ENCODE results near the gene AGAP1. TPM values are rescaled to one million over a fixed set of nuclear protein-coding genes. Genes with fewer than 3 reads are reported as not detected.

AGAP1 gene
- total RNA-seq, 1 donor from 2014 or later = 43.8 TPM

DNA sequence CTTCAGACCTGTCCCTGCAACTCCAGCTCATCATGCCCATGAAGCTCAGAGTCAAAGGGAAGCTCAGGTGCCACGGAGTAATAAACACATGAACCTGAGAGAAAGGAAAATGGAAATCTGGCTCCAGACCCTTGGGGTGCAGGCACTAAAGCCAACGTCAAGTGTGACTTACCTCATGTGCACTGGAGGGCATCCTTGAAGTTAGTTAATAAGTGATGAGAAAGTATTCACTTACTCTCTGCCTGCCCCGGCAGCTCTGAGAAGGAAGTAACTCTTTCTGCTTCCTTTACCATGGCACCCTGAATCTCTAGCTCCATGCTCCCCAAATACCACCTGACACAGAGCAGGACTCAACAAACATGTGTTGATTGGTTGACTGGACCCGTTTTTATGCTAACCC lies 21.4 kb upstream of the AGAP1 start:
- no peak for TF ChIP-seq CTCF (IDR thresholded peaks at IDR 0.05)
- H3K27ac Mint-ChIP-seq (ENCODE audit: unreplicated experiment) = no peak overlapping the region
- peaks cover 16% of the 10 kb centered on the region for H3K27me3 Mint-ChIP-seq (ENCODE audit: unreplicated experiment)

GRCh38 chr2:235478609-235479008 lies 15.2 kb upstream of the AGAP1 start:
- TF ChIP-seq CTCF (IDR thresholded peaks at IDR 0.05) = no peak
- Mint-ChIP-seq H3K4me3 (ENCODE audit: unreplicated experiment) (no peak overlapping the region), H3K27ac (ENCODE audit: unreplicated experiment) (no peak overlapping the region), H3K27me3 (ENCODE audit: unreplicated experiment) (peaks cover 10% of the 10 kb centered on the region), H3K36me3 (ENCODE audit: unreplicated experiment) (no peaks in the 10 kb centered on the region), H3K9me3 (ENCODE audit: unreplicated experiment) (peaks cover 10% of the 10 kb centered on the region), H3K4me1 (ENCODE audit: unreplicated experiment) (no peaks in the 10 kb centered on the region)
- DNase-seq (ENCODE audit: extremely low spot score, unreplicated experiment) = no peak

More for the DNA sequence above, 21.4 kb upstream of the AGAP1 start:
- no peaks in the 10 kb centered on the region for H3K36me3 Mint-ChIP-seq (ENCODE audit: unreplicated experiment)
- no peak for DNase-seq (ENCODE audit: extremely low spot score, unreplicated experiment)
- no peak overlapping the region for H3K4me3 Mint-ChIP-seq (ENCODE audit: unreplicated experiment)
- peaks cover 15% of the 10 kb centered on the region for H3K4me1 Mint-ChIP-seq (ENCODE audit: unreplicated experiment)
- peaks cover 10% of the 10 kb centered on the region for H3K9me3 Mint-ChIP-seq (ENCODE audit: unreplicated experiment)

GRCh38 chr2:235479604-235480003 lies 14.2 kb upstream of the AGAP1 start:
- no peak for TF ChIP-seq CTCF (IDR thresholded peaks at IDR 0.05)
- H3K9me3 Mint-ChIP-seq (ENCODE audit: unreplicated experiment) = peaks cover 10% of the 10 kb centered on the region
- H3K4me3 Mint-ChIP-seq (ENCODE audit: unreplicated experiment) = no peak overlapping the region
- H3K36me3 Mint-ChIP-seq (ENCODE audit: unreplicated experiment) = no peaks in the 10 kb centered on the region
- no peak overlapping the region for H3K27ac Mint-ChIP-seq (ENCODE audit: unreplicated experiment)
- no peaks in the 10 kb centered on the region for H3K4me1 Mint-ChIP-seq (ENCODE audit: unreplicated experiment)
- DNase-seq (ENCODE audit: extremely low spot score, unreplicated experiment) = no peak
- H3K27me3 Mint-ChIP-seq (ENCODE audit: unreplicated experiment) = peaks cover 15% of the 10 kb centered on the region

DNA sequence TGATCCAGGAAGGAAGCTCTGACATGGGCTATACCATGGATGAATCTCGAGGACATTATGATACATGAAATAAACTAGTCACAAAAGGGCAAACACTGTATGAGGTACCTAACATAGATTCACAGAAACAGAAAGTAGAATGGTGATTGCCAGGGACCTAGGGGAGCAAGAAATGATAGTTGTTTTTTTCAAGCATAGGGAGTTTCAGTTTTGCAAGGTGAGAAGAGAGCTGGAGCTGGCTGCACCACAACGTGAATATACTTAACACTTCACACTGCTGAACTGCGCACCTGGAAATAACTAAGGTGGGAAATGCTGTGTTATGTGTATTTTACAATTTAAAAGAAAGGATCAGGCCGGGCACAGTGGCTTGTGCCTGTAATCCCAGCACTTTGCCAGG lies 13.2 kb upstream of the AGAP1 start:
- Mint-ChIP-seq H3K27me3 (ENCODE audit: unreplicated experiment) (peaks cover 20% of the 10 kb centered on the region), H3K4me3 (ENCODE audit: unreplicated experiment) (no peak overlapping the region), H3K36me3 (ENCODE audit: unreplicated experiment) (no peaks in the 10 kb centered on the region), H3K9me3 (ENCODE audit: unreplicated experiment) (peaks cover 4% of the 10 kb centered on the region), H3K4me1 (ENCODE audit: unreplicated experiment) (no peaks in the 10 kb centered on the region), H3K27ac (ENCODE audit: unreplicated experiment) (no peak overlapping the region)
- no peak for TF ChIP-seq CTCF (IDR thresholded peaks at IDR 0.05)
- DNase-seq (ENCODE audit: extremely low spot score, unreplicated experiment) = no peak

DNA sequence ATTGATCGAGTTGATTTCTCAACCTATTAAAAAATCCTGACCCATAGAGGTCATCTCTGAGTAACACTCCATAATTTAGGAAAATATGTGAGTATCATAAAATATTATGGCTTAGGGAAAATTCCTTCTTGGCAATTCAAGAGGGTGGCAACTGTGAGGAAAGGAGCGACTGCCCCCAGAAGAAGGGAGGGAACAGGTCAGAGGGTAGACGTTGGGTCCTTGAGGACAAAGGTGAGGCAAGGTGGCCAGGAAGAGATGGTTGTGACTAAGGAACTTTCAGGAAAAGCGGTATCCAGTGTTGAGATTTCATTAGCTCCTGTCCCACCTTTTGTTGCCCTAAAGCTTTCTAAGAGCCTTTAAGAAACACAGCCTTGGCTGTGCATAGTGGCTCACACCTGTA lies 10.5 kb upstream of the AGAP1 start:
- peaks cover 4% of the 10 kb centered on the region for H3K9me3 Mint-ChIP-seq (ENCODE audit: unreplicated experiment)
- H3K27ac Mint-ChIP-seq (ENCODE audit: unreplicated experiment) = no peak overlapping the region
- DNase-seq (ENCODE audit: extremely low spot score, unreplicated experiment) = no peak
- TF ChIP-seq CTCF (IDR thresholded peaks at IDR 0.05) = no peak
- H3K4me1 Mint-ChIP-seq (ENCODE audit: unreplicated experiment) = no peaks in the 10 kb centered on the region
- H3K4me3 Mint-ChIP-seq (ENCODE audit: unreplicated experiment) = no peak overlapping the region
- H3K27me3 Mint-ChIP-seq (ENCODE audit: unreplicated experiment) = peaks cover 28% of the 10 kb centered on the region
- H3K36me3 Mint-ChIP-seq (ENCODE audit: unreplicated experiment) = no peaks in the 10 kb centered on the region

Data from osteocyte (in vitro differentiated cells).